Left colon (tissue), 2 donors: Measurements from ENCODE around the gene COL6A2. TPM values are rescaled to one million over a fixed set of nuclear protein-coding genes. Genes with fewer than 3 reads are reported as not detected.
"Not testable (repeated sequence)": the region's sequence is repeated elsewhere in the genome, so short reads cannot be mapped to it uniquely, and the experiment has no call there.

Experiments used
- ATAC-seq: fragments of 200-7000 bp; cut with Tn5 transposase; one replicate; pipeline ENCODE4 v1.9.1; 2020; ENCODE audit warnings: mild to moderate bottlenecking, moderate library complexity
- DNase-seq, 2 donors: peaks; one replicate each; pipeline ENCODE4 v3.0.0-alpha.2; 2020
- intact Hi-C, 2 donors: fragments of 100-400 bp; cut with DNase I in 1 of 2; cut with micrococcal nuclease in 1 of 2; formaldehyde crosslinking; loops; one replicate each; pipeline versions ENCODE4 v1.11.2 to v1.14.0; 2022; cut with DNase I, micrococcal nuclease
- total RNA-seq, 2 donors: library from RNA; stranded (reverse); fragmentation: NEBNext Ultra II Directional; extraction: Animal tissue kit (Norgen Biotek cat#: 25700); gene quantifications; one replicate each; pipeline ENCODE4 v1.2.1, GENCODE V29; 2021
- donor health status: DM: no; HTN: no; CAD: no.
- donor health status: DM: yes; HTN: yes; CAD: no.

COL6A2 gene
- total RNA-seq, 2 donors from 2014 or later, result 65.5 to 193 TPM

DNA sequence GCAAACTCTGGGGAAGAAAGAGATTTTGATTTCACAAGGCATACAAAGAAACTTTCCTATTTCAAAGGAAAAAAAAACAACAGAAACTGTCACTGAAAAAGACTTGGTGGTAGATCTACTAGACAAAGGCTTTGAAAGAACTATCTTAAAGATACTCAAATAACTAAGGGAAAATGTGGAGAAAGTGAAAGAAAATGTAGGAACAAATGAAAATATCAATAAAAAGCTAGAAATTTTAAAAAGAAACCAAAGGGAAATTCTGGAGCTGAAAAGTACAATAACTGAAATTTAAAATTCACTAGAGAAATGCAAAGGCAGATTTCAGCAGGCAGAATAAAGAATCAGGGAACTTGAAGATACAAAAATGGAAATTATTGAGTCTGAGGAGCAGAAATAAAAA lies 6.2 kb downstream of the COL6A2 start:
- intact Hi-C loops, result loop anchor here in 1 of 2 donors (5.0 kb wide), 1 partner anchor 137 kb away; no protein-coding TSS in a partner anchor
- no peak for ATAC-seq
- DNase-seq, result no peak

DNA sequence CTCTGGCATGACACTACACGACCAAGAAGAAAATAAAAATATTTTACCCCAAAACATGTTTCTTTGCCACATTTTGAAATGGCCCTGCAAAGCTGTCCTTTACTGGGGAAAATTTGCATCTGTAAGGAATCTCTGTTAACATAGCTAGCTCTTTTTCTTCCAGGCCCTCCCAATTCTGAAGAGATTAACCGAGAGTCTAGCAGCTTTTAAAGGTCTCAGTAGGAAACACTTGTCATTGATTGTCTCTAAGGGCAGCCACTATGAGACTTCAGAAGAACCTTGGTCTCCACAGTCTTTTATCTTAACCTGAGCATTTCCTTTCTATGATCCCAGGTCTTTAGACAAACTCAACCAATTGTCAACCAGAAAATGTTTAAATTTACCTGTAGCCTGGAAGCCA lies 9.5 kb downstream of the COL6A2 start:
- intact Hi-C loops, ATAC-seq, DNase-seq: not testable (repeated sequence)

DNA sequence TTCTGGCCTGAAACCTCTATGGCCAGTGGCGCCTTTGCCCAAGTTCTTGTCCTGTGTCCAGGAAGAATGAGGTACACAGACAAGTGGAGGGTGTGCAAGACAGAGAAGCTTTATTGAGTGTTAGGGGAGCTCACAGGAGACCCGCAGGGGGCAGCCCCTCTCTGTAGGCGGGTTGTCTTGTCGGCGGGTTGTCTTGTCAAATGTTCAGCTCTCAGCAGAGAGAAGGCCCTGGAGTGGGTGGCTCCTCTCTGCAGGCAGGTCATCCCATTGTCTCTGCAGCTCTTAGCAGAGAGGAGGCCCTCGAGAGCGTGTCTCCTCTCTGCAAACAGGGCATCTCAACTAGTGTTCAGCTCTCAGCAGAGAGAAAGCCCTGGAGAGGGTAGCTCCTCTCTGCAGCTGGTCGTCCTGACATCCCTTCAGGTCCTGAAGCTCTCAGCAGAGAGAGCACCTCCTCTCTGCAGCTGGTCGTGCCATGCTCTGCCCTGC lies 11.0 kb downstream of the COL6A2 start:
- intact Hi-C loops, result no loop called here
- DNase-seq (peak; percentile 1 to 10), ATAC-seq (no peak)

DNA sequence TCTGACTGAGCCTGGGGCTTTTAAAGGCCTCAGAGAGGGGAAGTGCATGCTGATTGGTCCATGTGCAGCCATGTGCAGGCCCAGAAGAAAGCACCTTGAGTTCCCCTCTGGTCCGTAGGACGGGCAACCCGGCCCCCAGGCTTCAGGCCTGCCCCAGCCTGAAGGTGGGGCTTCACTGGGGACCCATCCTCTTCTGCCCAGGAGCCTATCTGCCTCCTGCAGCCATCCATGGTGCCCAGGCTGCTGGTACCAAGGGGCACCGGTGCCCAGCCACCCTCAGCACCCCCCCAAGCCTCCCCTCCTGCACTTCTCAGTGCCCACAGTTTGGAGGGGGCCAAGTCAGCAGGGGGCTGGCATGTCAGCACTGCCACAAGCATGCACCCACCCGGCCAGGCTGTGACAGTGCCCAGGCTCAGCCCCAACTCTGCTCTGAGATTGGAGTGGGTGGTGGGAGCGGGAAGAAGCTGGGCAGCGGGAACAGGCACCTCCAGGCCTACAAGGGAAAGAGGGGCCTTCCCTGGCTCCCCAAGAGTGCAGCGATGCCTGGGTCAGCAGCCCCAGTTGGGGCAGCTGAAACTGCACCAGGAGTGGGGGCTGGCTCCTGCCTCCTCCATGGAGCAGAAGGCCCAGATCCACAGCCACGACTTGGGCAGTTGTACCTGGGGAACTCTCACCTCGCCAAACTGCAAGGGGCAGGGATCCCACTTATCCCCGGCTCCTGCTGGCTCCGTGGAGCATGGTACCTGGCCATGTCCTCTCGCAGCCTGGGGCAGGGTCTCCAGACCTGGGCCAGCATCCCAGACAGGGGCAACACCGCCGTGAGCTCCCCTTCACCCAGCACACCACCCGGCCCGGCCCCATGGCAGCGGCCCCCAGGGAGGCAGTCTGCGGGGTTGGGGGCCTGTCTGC lies 11.7 kb downstream of the COL6A2 start:
- DNase-seq (peak; percentile 1 to 21), ATAC-seq (no peak)
- intact Hi-C loops, result loop anchor here in 1 of 2 donors (5.0 kb wide), 1 partner anchor 47 kb away; no protein-coding TSS in a partner anchor

DNA sequence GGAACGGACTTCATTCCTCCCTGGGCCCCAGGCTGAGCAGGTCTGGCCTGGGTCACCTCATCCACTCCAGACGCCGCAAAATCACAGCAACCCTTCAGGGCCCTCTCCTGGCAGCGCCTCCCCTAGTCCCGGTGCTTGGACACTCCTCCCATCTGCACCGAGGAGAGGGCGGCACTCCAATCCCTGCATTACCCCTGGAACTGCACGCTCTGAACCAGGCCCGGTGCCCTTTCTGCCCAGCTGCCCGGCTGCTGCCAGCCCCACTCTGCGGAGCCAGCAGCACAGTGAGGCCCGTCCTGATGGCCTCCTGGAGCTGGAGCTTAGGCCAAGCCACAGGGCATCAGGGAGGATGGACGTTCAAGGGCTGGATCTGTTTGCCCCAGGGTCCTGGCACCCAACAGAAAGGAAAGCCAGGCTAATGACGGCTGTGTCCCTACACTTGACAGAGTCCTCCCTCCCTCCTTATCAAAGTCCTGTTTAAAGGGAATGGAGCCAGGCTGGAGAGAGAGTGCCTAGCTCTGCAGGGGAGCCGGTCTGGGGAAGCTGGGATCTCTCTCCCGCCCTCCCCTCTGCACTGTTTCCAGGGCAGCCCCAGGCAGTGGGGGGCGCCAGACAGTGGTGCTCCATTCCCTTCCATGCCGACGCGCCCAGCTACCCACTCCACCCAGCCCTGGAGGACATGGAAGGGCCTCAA lies 12.7 kb downstream of the COL6A2 start:
- ATAC-seq (no peak), DNase-seq (peak; percentile 4 to 40)
- intact Hi-C loops, result loop anchor here in 1 of 2 donors (5.0 kb wide), 1 partner anchor 48 kb away; no protein-coding TSS in a partner anchor

DNA sequence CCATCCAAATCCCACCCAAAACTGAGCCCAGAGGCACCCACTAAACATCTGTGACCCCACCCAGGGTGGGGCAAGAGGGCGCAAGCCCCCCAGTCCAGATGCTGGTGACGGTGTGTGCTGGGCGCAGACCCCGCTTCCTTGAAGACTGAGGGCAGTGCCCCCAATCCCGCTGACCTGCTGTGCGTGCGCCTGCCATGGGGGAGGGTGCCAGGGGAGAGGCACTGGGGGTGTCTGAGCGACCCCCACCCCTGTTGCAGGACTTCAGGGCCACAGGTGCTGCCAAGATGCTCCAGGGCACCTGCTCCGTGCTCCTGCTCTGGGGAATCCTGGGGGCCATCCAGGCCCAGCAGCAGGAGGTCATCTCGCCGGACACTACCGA lies 13.3 kb downstream of the COL6A2 start:
- intact Hi-C loops, result loop anchor here in 1 of 2 donors (5.0 kb wide), 1 partner anchor 49 kb away; no protein-coding TSS in a partner anchor
- DNase-seq (peak; percentile 1 to 16), ATAC-seq (no peak)

DNA sequence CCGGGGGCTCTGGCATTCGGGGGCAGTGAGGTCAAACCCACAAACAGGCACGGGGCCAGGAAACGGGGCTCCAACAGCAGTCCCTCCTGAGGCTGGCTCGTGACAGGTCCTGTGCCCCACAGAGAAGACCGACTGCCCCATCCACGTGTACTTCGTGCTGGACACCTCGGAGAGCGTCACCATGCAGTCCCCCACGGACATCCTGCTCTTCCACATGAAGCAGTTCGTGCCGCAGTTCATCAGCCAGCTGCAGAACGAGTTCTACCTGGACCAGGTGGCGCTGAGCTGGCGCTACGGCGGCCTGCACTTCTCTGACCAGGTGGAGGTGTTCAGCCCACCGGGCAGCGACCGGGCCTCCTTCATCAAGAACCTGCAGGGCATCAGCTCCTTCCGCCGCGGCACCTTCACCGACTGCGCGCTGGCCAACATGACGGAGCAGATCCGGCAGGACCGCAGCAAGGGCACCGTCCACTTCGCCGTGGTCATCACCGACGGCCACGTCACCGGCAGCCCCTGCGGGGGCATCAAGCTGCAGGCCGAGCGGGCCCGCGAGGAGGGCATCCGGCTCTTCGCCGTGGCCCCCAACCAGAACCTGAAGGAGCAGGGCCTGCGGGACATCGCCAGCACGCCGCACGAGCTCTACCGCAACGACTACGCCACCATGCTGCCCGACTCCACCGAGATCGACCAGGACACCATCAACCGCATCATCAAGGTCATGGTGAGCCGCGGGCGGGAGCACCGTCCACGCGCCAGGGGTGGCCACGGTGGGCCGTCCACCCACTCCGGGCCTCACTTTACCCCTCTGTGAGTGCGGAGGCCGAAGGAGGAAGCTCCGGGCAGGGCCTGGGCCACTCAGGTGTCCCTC lies 14.2 kb downstream of the COL6A2 start:
- intact Hi-C loops, result loop anchor here in 1 of 2 donors (5.0 kb wide), 1 partner anchor 50 kb away; no protein-coding TSS in a partner anchor
- ATAC-seq (no peak), DNase-seq (peak; percentile 1 to 20)

DNA sequence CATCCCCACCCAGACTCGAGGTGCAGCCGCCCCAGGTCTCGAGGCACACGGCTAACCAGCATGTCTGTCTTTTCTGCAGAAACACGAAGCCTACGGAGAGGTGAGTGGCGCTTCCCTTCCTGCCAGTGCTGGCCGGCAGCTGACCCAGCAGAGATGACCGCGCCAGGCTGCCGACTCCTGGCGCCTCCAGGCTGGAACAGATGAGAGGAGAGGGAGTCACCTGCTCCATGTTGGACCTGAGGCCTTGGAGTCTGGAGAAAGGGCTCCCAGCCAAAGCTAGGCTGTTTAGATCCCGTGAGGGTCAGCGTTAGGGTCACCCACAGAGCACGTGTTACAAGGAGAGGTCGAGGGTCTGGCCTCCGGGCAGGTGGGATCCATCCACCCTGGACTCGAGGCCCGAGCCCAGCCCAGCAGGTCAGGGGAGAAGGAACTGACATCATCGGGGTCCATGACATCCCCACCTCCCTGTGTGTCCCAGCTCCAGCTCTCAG lies 14.9 kb downstream of the COL6A2 start:
- ATAC-seq (no peak), DNase-seq (peak; percentile 0 to 11)
- intact Hi-C loops, result loop anchor here in 1 of 2 donors (5.0 kb wide), 1 partner anchor 50 kb away; no protein-coding TSS in a partner anchor

DNA sequence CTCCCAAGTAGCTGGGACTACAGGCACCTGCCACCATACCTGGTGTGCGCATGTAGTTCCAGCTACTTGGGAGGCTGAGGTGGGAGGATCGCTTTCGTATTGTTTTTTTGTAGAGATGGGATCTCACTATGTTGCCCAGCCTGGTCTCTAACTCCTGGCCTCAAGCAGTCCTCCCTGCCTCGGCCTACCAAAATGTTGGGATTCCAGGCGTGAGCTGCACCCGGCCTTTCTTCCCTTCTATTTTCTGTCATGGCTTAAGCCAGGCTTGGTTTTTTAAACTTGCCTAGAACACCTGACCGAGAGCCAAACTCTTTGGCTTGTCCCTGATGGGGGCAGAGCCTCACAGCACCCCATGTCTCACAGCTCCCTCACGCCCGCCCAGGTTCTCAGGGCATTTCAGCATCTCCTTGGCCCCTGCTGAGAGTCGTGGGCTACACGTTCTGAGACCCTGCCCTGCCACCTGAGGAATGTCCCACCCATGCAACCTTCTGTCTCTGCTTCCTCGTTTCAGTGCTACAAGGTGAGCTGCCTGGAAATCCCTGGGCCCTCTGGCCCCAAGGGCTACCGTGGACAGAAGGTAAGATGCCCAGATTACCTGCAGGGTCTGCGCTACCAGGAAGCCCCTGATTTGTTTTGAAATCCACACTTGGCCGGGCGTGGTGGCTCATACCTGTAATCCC lies 15.7 kb downstream of the COL6A2 start:
- ATAC-seq (no peak), DNase-seq (peak; percentile 0 to 4)
- intact Hi-C loops, result loop anchor here in 1 of 2 donors (5.0 kb wide), 1 partner anchor 51 kb away; no protein-coding TSS in a partner anchor

DNA sequence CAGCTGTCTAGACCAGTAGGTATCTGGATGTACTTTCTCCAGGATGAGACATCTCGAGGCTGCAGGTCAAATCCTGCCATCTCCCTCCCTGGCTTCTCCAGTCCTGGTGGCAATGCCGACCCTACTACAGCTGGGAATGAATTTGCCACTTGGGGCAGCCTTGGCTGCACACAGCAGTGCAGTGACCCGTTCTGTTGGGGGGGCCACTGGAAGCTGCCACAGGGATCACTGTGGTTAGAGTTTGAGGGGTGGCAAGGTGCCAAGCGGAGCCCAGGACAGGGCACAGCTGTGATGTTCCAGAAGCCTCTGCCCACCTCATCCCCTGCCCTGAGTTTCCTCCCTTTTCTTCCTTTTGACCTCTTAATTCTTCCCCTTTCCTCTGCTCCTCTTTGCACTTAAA lies 17.1 kb downstream of the COL6A2 start:
- DNase-seq, result peak; percentile 2 to 20
- intact Hi-C loops, result loop anchor here in 1 of 2 donors (5.0 kb wide), 1 partner anchor 53 kb away; no protein-coding TSS in a partner anchor
- no peak for ATAC-seq

DNA sequence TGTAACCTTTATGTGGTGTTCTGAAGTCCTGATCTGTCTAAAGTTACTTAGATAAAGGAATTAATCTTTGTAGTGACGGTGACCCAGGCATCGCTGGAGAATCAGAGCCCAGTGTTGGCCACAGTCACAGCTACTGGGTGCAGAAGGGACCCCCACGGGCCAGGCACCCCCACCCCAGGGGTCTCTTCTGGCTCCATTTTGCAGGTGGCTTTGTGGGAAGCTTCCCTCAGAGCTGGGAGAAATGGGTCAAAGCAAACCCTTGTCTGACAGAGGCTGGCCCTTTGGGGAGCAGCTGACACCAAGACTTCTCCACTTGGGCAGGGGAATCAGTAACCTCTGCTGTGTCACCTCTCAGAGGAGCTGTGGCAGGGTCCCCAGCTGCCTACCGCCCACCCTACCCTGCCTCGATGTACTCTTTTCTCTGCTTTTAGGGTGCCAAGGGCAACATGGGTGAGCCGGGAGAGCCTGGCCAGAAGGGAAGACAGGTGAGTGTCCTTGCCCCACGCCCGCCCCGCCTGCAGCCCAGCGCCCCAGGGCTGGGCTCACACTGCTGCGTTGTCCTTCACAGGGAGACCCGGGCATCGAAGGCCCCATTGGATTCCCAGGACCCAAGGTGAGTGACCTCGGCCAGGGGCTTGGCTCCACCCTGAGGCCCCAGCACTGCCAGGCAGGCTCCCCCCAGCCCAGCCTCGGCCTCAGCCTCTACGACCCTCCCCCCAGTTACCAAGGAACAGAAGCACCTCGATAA lies 17.7 kb downstream of the COL6A2 start:
- ATAC-seq (no peak), DNase-seq (peak; percentile 0 to 10)
- intact Hi-C loops, result no loop called here

DNA sequence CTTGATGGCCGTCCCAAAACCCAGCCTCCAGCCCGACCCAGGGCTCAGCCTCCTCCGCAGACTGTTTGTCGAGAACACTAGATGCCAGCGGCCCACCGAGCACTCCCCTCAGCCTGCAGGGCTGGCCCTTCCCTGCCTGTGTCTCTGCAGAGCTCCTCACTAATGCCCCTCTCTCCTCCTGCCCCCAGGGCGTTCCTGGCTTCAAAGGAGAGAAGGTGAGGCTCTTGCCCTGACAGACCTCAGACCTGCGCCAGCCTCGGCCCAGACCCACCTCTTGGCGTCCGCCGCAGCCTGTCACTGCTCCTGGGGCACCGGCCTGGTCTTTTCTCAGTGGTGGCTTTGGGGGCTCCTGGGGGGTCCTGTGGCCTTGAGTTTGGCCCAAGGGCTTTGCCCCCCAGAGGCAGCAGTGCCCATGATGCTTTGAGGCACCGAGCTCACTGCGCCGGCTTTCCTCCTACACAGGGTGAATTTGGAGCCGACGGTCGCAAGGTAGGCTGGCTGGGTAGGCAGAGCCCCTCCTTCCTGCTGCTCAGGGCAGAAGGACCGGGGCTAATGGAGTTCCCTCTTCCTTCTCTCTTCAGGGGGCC lies 18.4 kb downstream of the COL6A2 start:
- intact Hi-C loops, result no loop called here

DNA sequence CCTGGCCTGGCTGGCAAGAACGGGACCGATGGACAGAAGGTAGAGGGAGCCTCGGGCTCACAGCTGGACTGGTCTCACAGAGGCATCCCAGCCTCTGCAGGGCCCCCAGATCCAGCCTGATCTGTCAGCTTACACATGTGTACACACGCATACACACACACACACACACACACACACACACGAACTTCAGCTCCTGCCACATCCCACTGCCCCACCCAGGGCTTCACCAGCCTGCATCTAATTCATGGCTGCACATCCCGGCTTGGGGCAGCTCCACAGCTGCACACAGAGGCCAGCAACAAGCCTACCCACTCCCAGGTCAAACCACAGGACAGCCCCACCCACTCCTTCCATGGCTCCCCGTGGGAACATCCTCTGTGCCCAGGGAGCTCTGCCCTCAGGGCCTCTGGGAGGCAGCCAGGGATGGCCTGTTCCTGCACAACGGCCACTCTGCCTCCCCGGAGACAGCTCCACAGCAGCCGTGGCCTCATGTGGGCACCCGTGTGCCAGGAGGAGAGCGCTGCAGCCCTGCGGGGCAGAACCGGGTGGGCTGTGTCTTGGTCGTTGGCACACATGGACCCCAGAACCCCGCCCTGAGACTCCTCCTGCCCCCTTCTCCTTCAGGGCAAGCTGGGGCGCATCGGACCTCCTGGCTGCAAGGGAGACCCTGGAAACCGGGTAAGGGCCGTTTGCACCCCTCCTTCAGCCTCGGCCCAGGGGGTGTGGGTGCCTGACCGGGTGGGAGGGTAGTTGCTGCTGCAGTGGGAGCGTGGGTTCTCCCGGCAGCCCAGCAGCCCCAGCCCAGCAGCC lies 19.1 kb downstream of the COL6A2 start:
- ATAC-seq (no peak), DNase-seq (peak; percentile 2 to 23)
- intact Hi-C loops, result no loop called here

More for the DNA sequence above, 18.4 kb downstream of the COL6A2 start:
- DNase-seq (peak; percentile 2 to 19), ATAC-seq (no peak)

DNA sequence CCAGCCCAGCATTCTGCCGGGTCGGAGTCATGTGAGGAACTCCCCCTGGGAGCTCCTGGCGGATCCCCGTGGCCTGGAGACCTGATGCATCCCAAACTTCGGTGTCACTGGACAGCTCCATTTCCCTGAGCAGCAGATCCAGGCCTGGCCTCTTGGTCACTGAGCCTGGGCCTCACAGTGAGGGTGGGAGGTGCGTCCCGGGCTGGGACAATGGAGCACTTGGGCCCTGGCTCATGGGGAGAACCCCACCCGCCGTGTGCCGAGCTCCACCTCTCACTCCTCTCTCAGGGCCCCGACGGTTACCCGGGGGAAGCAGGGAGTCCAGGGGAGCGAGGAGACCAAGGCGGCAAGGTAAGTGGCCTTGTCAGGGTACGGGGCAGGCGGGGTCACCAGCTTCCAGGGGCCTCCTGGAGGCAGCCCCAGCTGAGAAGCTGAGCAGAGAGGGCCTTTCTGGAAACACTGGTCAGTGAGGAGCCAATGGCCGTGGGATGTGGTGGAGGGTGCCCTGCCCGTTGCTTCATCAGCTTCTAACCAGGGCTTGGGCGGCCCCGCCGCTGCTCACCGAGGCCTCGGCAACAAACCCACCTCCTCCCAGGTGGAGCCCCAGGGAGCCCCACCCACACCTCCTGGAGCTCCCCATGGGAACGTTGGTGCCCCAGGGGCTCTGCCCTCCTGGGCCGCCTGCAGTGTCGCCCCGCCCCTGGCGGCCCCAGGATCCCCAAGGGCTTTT lies 19.8 kb downstream of the COL6A2 start:
- no peak for ATAC-seq
- DNase-seq, result peak; percentile 1 to 18
- intact Hi-C loops, result no loop called here
